Lower leg skin (tissue), 3 donors: ENCODE results near the gene SMOC1.

Source experiments
- POLR2A ChIP-seq, 2 donors: fragments of 450-650 bp; IDR thresholded peaks; one replicate each; pipeline ENCODE4 v1.6.1; 2016 to 2017; ENCODE audit warnings: antibody characterized with exemption in 2 of 2, mild to moderate bottlenecking in 1 of 2, moderate library complexity in 1 of 2
- TF ChIP-seq, protein P1 (sequence below), 3 donors: fragments of 450-650 bp; IDR thresholded peaks; one replicate each; pipeline ENCODE4 v1.5.1; 2016; ENCODE audit warnings: antibody characterized with exemption in 3 of 3, mild to moderate bottlenecking in 3 of 3, moderate library complexity in 2 of 3

DNA sequence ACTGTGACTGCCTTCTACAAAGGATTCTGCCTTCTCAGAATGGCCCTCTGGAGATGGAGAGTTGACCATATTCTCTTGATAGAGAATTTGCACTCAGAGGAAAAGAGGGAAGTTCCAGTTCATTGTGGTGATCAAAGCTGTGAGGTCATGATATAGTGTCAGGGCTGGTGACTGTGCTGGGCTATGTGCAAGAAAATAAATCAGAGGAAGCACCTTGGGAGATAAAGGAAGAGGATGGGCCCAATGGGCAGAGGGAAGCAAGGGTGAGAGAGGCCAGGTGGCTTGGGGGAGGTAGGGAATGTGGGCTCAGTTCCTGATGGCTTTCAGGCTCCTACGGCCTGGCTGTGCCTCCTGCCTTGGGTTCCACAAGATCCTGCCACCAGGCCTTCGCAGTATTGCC lies 163.8 kb downstream of the SMOC1 start:
- TF ChIP-seq, protein P1, sequence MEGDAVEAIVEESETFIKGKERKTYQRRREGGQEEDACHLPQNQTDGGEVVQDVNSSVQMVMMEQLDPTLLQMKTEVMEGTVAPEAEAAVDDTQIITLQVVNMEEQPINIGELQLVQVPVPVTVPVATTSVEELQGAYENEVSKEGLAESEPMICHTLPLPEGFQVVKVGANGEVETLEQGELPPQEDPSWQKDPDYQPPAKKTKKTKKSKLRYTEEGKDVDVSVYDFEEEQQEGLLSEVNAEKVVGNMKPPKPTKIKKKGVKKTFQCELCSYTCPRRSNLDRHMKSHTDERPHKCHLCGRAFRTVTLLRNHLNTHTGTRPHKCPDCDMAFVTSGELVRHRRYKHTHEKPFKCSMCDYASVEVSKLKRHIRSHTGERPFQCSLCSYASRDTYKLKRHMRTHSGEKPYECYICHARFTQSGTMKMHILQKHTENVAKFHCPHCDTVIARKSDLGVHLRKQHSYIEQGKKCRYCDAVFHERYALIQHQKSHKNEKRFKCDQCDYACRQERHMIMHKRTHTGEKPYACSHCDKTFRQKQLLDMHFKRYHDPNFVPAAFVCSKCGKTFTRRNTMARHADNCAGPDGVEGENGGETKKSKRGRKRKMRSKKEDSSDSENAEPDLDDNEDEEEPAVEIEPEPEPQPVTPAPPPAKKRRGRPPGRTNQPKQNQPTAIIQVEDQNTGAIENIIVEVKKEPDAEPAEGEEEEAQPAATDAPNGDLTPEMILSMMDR (IDR thresholded peaks at IDR 0.05) = no peak
- TF ChIP-seq POLR2A (IDR thresholded peaks at IDR 0.05) = no peak
